GM21515 (cell line): Measurements from ENCODE around the gene SYTL3.
"Not testable (repeated sequence)": the region's sequence is repeated elsewhere in the genome, so short reads cannot be mapped to it uniquely, and the experiment has no call there.

Experiments used
- ATAC-seq: cut with Tn5 transposase; IDR thresholded peaks from one replicate; pipeline ENCODE4 v1.9.1; 2021; ENCODE audit not compliant: unreplicated experiment

SYTL3 gene

GRCh38 chr6:158786645-158787304 is 136.9 kb downstream of the SYTL3 start:
- no peak for ATAC-seq

DNA sequence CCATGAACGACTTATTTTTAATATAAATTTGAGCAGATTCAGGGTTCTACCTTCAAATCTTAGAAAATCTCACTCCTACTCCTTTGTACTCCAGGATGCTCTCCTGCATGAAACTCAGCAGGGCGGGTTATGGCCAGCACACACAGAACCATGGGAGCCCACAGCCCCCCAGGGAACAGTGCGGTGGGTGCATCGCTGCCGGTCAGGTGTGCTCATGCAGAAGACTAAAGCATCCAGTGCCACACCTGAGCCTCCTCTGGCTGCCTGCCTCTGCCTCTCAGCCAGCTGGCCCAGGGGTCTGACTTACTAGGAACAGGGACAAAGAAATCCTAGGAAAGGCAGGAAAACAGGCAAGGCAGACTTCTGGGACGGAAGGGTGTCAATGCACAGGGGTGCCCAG is 137.5 kb downstream of the SYTL3 start:
- ATAC-seq = no peak

- ATAC-seq = no peak
These were observed 139.5 kb downstream of the SYTL3 start for GRCh38 chr6:158789115-158789917.

- no peak for ATAC-seq
These were observed 141.5 kb downstream of the SYTL3 start for GRCh38 chr6:158791274-158791855.

DNA sequence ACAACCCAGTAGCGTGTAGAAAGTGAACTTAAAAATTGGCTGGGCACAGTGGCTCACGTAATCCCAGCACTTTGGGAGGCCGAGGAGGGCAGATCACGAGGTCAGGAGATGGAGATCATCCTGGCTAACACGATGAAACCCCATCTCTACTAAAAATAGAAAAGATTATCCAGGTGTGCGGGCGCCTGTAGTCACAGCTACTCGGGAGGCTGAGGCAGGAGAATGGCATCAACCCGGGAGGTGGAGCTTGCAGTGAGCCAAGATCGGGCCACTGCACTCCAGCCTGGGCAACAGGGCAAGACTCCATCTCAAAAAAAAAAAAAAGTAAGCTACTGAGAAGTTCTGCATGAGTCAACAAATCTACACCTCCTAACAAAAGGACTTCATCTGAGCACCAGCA is 142.7 kb downstream of the SYTL3 start:
- not testable (repeated sequence) for ATAC-seq

- peak; percentile 58 for ATAC-seq
These were observed 143.6 kb downstream of the SYTL3 start for GRCh38 chr6:158793432-158793831.

DNA sequence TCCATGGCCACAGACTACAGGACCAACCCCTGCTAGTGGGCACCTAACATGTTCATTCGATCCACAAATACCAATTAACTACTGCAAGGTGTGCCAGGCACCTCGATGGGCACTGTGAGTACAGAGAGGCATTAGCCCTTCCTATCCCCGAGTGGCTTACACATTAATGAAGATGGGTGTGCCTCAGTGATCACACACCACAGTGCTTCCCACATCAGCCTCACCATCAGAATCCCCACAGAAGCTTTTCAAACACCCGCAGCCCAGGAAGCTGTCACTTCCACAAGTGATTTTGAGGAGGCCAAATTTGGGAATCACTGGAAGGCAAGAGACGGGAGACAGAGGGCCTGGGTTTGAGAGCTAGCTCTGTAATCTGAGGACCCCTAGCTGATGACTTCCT is 145.7 kb downstream of the SYTL3 start:
- no peak for ATAC-seq

- no peak for ATAC-seq
These were observed 146.5 kb downstream of the SYTL3 start for GRCh38 chr6:158796353-158796752.

- no peak for ATAC-seq
These were observed 147.8 kb downstream of the SYTL3 start for GRCh38 chr6:158797331-158798310.

GRCh38 chr6:158798311-158798710 is 148.5 kb downstream of the SYTL3 start:
- ATAC-seq = no peak

GRCh38 chr6:158799051-158799792 is 149.4 kb downstream of the SYTL3 start:
- ATAC-seq = no peak

DNA sequence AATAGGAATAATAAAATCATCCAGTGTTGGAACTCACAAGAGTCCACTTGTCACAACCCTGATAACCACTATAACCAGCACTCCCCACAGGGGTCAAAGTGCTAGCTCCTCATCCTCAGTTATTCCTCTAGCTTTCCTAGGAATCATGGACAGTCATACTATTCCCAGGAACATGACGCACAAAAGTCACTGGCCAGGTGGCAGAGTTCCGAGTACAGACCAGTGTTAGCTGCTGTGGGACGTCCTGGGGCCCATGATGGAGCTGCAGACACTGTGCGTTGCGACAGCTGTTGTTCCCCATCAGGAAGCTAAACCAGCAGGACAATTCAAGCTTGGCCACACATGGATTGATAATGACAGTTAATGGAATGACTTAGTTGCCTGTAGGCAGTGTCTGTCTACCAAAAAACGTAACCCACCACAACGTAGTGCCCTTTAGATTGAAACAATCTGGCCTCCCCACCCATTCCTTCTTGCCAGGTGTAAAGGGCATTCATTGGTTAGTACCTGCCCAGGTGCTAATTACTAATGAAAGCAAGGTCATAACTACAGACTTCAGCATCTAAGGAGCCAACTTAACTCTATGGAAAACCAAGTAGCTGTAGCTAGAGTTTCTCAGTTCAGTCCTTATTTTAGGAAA is 151.9 kb downstream of the SYTL3 start:
- ATAC-seq = no peak

- peak; percentile 54 for ATAC-seq
These were observed 153.9 kb downstream of the SYTL3 start for GRCh38 chr6:158803733-158804143.

DNA sequence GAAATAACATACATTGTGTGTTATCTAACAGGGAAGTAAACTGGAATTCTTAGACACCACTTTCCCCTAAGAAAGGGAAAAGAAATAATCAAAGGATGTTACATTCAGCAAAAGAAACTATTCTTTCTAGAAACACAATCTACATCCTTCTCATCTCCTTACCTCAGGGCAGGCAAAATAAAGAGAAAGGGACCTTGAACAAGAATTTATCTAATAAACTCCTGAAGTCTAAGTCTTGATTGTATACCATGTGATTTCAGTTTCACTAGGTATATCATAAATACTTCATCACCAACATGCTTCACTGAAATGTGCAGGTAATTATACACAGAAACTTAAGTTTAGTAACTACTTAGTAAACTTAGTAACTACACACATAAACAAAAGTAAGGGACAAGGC is 154.4 kb downstream of the SYTL3 start:
- ATAC-seq = no peak

DNA sequence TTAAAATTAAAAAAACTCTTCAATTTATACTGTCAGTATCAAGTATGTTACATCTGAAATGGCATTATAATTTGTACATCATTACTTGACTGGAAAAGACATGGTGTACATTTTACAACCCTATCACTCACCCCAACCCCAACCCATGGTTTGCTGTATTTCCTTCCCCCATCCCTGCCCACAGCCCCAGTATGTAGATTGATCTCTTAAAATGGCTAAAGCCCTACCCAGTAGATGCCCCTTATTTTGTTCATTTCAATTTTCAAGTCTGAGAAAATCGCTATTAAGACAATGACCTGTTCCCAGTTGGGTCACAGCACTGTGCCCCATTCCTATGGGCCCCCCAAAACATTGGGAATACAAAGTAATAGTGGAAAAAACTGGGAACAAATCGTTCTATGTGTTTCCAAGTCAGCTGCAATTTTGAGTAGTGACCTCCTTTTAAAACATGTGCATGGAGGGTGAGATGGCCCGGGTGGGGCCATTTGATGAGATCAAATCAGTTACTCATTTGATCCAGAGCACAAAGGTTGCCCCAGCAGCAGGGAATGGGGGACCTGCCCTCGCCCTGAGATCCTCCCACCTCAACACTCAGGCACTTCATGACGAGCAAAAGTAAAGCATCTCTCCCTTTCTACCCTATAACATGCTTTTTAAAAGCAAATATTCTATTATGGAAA is 156.0 kb downstream of the SYTL3 start:
- ATAC-seq = no peak

GRCh38 chr6:158807515-158808441 is 157.9 kb downstream of the SYTL3 start:
- no peak for ATAC-seq

GRCh38 chr6:158808442-158808833 is 158.6 kb downstream of the SYTL3 start:
- ATAC-seq = peak; percentile 1
